Testis (tissue), 3 donors: ENCODE data around the gene NAIF1. TPM values are rescaled to one million over a fixed set of nuclear protein-coding genes. Genes with fewer than 3 reads are reported as not detected.

Experiments used
- DNase-seq: peaks from one replicate; pipeline ENCODE4 v3.0.0-alpha.2; 2019
- H3K27ac ChIP-seq, 2 donors: fragments of 200-600 bp; sonication (generic); one replicate each; pipeline ENCODE4 v1.5.1; 2019
- H3K27me3 ChIP-seq: fragments of 200-600 bp; sonication (generic); one replicate; pipeline ENCODE4 v1.5.1; 2019
- H3K36me3 ChIP-seq: fragments of 200-600 bp; sonication (generic); one replicate; pipeline ENCODE4 v1.5.1; 2017; ENCODE audit warnings: low read depth; ENCODE audit errors: missing control alignments
- H3K4me1 ChIP-seq: fragments of 200-600 bp; sonication (generic); one replicate; pipeline ENCODE4 v1.5.1; 2019
- H3K4me3 ChIP-seq, 2 donors: fragments of 200-600 bp; sonication (generic); one replicate each; pipeline ENCODE4 v1.5.1; 2017 to 2019
- H3K9me3 ChIP-seq: fragments of 200-600 bp; sonication (generic); one replicate; pipeline ENCODE4 v1.5.1; 2017
- CTCF ChIP-seq, 3 experiments: fragments of 450-650 bp in 2 of 3; fragments of 200-600 bp in 1 of 3; sonication (generic) in 1 of 3; IDR thresholded peaks; one replicate each; pipeline ENCODE4 v1.5.1; 2016 to 2019; ENCODE audit warnings: antibody characterized with exemption in 3 of 3, mild to moderate bottlenecking in 2 of 3, moderate library complexity in 1 of 3
- POLR2A ChIP-seq: fragments of 450-650 bp; IDR thresholded peaks from one replicate; pipeline ENCODE4 v1.6.1; 2017; ENCODE audit warnings: antibody characterized with exemption, mild to moderate bottlenecking, moderate library complexity
- WGBS, 2 donors: methylation state at CpG; one replicate each; pipeline ENCODE4 v1.1.5; 2018; 5-methylcytosine and 5-hydroxymethylcytosine counted together
- intact Hi-C: fragments of 100-400 bp; cut with DNase I; formaldehyde crosslinking; loops from one replicate; pipeline ENCODE4 v1.15.1; 2023; ENCODE audit warnings: low total_unique reads
- polyA plus RNA-seq: library from polyadenylated mRNA; stranded (reverse); fragments of 350-450 nt; fragmentation: Illumina TruSeq; extraction: RNeasy Lipid Tissue Mini Kit (QIAGEN cat#74804); gene quantifications from one replicate; pipeline ENCODE4 v1.2.3, GENCODE V29; 2014; ENCODE audit warnings: low read depth, low replicate concordance; ENCODE audit not compliant: insufficient read depth
- total RNA-seq, 2 donors: library from RNA; depleted of rRNA; stranded (reverse); fragments of >200 nt; gene quantifications; one replicate each; pipeline ENCODE4 v1.2.3, GENCODE V29; 2016

Gene NAIF1
- total and polyA plus RNA-seq, 3 donors from 2014 or later, result 18.5 to 25.1 (median 19.4) TPM

- TF ChIP-seq POLR2A (no peak), CTCF (IDR thresholded peaks at IDR 0.05) (no peak)
- no peak for DNase-seq
- intact Hi-C loops, result no loop called here
- Histone ChIP-seq H3K27me3 (no peaks in the 10 kb centered on the region), H3K27ac (no peak overlapping the region), H3K36me3 (no peaks in the 10 kb centered on the region), H3K4me1 (no peaks in the 10 kb centered on the region), H3K4me3 (no peak overlapping the region), H3K9me3 (no peaks in the 10 kb centered on the region)
- 80 to 92% methylated on average over 1 of the region's 1 CpG for WGBS, 2 donors
Observed at GRCh38 chr9:128021098-128021497, 46.0 kb downstream of the NAIF1 start.

DNA sequence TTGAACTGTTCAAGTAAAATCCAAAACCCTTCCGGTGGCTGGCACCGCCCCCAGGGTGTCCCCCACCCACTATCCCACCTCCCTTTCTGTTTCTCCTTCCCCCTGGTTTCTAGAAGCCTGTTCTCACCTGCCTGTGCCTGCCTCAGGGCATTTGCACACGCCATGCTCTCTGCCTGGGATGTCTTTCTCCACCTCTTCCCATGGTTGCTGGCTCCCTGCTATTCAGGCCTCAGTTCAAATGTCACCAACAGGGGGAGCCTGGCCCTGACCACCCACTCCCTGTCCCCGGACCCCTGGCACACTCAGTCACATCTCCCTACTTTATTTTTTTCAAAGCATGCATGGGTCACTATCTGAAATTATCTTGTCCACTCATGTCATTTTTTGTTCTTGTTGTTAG is 46.4 kb downstream of the NAIF1 start:
- TF ChIP-seq POLR2A (no peak), CTCF (IDR thresholded peaks at IDR 0.05) (no peak)
- H3K27ac ChIP-seq, result no peak overlapping the region
- no peak overlapping the region for H3K4me3 ChIP-seq
- no peaks in the 10 kb centered on the region for H3K4me1 ChIP-seq
- intact Hi-C loops, result no loop called here
- no peaks in the 10 kb centered on the region for H3K36me3 ChIP-seq
- H3K27me3 ChIP-seq, result no peaks in the 10 kb centered on the region
- no peaks in the 10 kb centered on the region for H3K9me3 ChIP-seq
- DNase-seq, result no peak
- WGBS, 2 donors, result 91 to 92% methylated on average over 4 of the region's 4 CpGs

GRCh38 chr9:128015696-128016095 is 51.4 kb downstream of the NAIF1 start:
- H3K4me3 ChIP-seq, result no peak overlapping the region
- WGBS, 2 donors, result 90 to 96% methylated on average over 5 of the region's 5 CpGs
- TF ChIP-seq POLR2A, result no peak
- TF ChIP-seq CTCF (IDR thresholded peaks at IDR 0.05), result no peak
- H3K27ac ChIP-seq, result no peak overlapping the region
- intact Hi-C loops, result no loop called here
- H3K36me3 ChIP-seq, result no peaks in the 10 kb centered on the region
- H3K9me3 ChIP-seq, result no peaks in the 10 kb centered on the region
- no peaks in the 10 kb centered on the region for H3K27me3 ChIP-seq
- H3K4me1 ChIP-seq, result no peaks in the 10 kb centered on the region
- no peak for DNase-seq

Other genes starting within 250 kb of the NAIF1 start
- gene ENG, start 212.7 kb downstream of the NAIF1 start, total RNA-seq, result 100 to 1,000 TPM; 132 to 214 TPM
- gene ENG, start 212.7 kb downstream of the NAIF1 start, polyA plus RNA-seq, result 144 TPM
- gene AK1, start 189.6 kb downstream of the NAIF1 start, total RNA-seq, result 100 to 1,000 TPM in 1 of 2 donors, 10 to 100 TPM in 1; 86.7 to 103 TPM
- gene AK1, start 189.6 kb downstream of the NAIF1 start, polyA plus RNA-seq, result 154 TPM
- 10 to 100 TPM; 46.3 to 70.3 TPM for gene ST6GALNAC6, start 167.7 kb downstream of the NAIF1 start, total RNA-seq
- 43.0 TPM for gene ST6GALNAC6, start 167.7 kb downstream of the NAIF1 start, polyA plus RNA-seq
- gene ST6GALNAC4, start 150.3 kb downstream of the NAIF1 start, total RNA-seq, result 10 to 100 TPM; 18.8 to 24.7 TPM
- 10.3 TPM for gene ST6GALNAC4, start 150.3 kb downstream of the NAIF1 start, polyA plus RNA-seq
- gene PIP5KL1, start 136.5 kb downstream of the NAIF1 start, total RNA-seq, result 10 to 100 TPM in 1 of 2 donors, 1 to 10 TPM in 1; 8.4 to 10.2 TPM
- gene PIP5KL1, start 136.5 kb downstream of the NAIF1 start, polyA plus RNA-seq, result 3.9 TPM
- gene DPM2, start 129.5 kb downstream of the NAIF1 start, total RNA-seq, result 10 to 100 TPM; 33.5 to 36.4 TPM
- gene DPM2, start 129.5 kb downstream of the NAIF1 start, polyA plus RNA-seq, result 46.6 TPM
- gene EEIG1, start 86.3 kb downstream of the NAIF1 start, total RNA-seq, result 100 to 1,000 TPM; 119 to 129 TPM
- gene EEIG1, start 86.3 kb downstream of the NAIF1 start, polyA plus RNA-seq, result 75.7 TPM
- gene SLC25A25, start 912 bp upstream of the NAIF1 start, total RNA-seq, result 10 to 100 TPM; 19.1 to 21.1 TPM
- gene SLC25A25, start 912 bp upstream of the NAIF1 start, polyA plus RNA-seq, result 15.0 TPM
- gene PTGES2, start 60.4 kb upstream of the NAIF1 start, total RNA-seq, result 10 to 100 TPM; 95.8 to 96.4 TPM
- 53.1 TPM for gene PTGES2, start 60.4 kb upstream of the NAIF1 start, polyA plus RNA-seq
- gene LCN2, start 82.1 kb upstream of the NAIF1 start, total RNA-seq, result not detected
- 2.2 TPM for gene LCN2, start 82.1 kb upstream of the NAIF1 start, polyA plus RNA-seq
- gene BBLN, start 92.9 kb upstream of the NAIF1 start, total RNA-seq, result 100 to 1,000 TPM; 219 to 225 TPM
- gene BBLN, start 92.9 kb upstream of the NAIF1 start, polyA plus RNA-seq, result 56.9 TPM
- 100 to 1,000 TPM; 114 to 115 TPM for gene CIZ1, start 124.3 kb upstream of the NAIF1 start, total RNA-seq
- 159 TPM for gene CIZ1, start 124.3 kb upstream of the NAIF1 start, polyA plus RNA-seq
- 1 to 10 TPM; 8.0 to 9.8 TPM for gene DNM1, start 136.1 kb upstream of the NAIF1 start, total RNA-seq
- 10.7 TPM for gene DNM1, start 136.1 kb upstream of the NAIF1 start, polyA plus RNA-seq
- gene GOLGA2, start 208.7 kb upstream of the NAIF1 start, total RNA-seq, result 100 to 1,000 TPM; 103 to 133 TPM
- 79.8 TPM for gene GOLGA2, start 208.7 kb upstream of the NAIF1 start, polyA plus RNA-seq
- gene SWI5, start 209.0 kb upstream of the NAIF1 start, total RNA-seq, result 100 to 1,000 TPM in 1 of 2 donors, 10 to 100 TPM in 1; 69.3 to 131 TPM
- gene SWI5, start 209.0 kb upstream of the NAIF1 start, polyA plus RNA-seq, result 164 TPM